GM18505 (cell line): ENCODE measurements around the gene PDE3A.

ENCODE experiments used
- ATAC-seq: cut with Tn5 transposase; IDR thresholded peaks from one replicate; pipeline ENCODE4 v1.9.1; 2021; ENCODE audit not compliant: unreplicated experiment
- POLR2A ChIP-seq: IDR thresholded peaks from 4 replicates; pipeline ENCODE4 v1.6.1; 2011; ENCODE audit warnings: borderline replicate concordance; ENCODE audit not compliant: insufficient read depth, insufficient read length; ENCODE audit errors: extremely low read depth

Gene PDE3A

DNA sequence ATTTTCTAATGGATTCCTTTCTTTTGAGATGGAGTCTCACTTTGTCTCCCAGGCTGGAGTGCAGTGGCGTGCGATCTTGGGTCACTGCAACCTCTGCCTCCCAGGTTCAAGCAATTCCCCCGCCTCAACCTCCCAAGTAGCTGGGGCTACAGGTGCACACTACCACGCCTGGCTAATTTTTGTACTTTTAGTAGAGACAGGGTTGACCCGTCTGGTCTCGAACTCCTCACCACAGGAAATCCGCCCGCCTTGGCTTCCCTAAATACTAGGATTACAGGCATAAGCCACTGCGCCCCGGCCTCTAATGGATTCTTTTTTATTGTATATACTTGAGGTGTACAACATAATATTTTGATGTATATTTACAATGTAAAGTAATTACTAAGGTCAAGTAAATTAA, 186.7 kb downstream of the PDE3A start:
- no peak for ATAC-seq
- TF ChIP-seq POLR2A = no peak

DNA sequence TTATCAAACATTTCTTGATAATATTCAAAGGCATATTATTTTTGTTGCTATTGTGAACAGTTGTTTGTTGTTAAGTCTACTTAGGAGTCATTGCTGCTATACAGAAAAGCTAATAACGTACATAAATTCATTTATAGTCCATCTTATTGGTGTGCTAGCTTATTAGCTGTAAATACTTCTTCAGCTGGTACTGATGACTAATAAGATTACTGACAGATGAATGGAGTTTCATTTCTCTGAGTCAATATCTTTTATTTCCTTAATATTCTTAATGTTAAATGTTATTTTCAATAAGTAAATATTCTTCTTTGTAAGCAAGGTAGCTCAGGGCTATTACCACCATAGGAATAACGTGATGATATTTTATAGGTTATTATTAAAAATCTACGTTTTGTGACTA, 187.4 kb downstream of the PDE3A start:
- no peak for ATAC-seq
- no peak for TF ChIP-seq POLR2A

DNA sequence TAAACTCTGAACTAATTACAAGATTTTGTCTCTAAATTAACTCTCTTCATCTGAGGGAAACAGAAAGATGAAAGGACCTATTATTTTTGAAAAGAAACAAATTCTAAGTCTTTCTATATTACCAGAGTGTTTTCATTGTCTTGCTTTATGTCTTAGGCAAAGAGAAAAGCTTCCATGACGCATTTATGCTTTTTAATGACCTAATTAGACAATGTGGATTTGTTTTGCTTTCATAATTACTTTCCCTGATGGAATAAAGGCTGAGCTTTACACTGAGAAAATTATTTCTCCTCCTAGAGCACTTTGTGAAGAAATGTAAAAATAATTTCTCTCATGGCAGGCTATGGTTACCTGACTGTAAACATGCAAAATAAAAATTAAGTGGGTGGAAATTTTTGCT, 188.8 kb downstream of the PDE3A start:
- ATAC-seq = no peak
- TF ChIP-seq POLR2A = no peak

DNA sequence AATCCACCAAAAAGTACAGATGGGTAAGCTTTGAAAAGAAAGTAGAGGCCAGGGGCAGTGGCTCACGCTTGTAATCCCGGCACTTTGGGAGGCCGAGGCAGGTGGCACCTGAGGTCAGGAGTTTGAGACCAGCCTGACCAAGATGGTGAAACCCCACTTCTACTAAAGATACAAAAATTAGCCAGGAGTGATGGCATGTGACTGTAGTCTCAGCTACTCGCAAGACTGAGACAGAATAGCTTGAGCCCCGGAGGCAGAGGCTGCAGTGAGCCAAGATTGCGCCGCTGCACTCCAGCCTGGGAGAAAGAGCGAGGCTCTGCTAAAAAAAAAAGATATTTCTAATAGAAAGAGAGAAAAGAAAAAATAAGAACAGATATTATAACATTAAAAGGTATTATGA, 192.6 kb downstream of the PDE3A start:
- TF ChIP-seq POLR2A = no peak
- ATAC-seq = no peak

DNA sequence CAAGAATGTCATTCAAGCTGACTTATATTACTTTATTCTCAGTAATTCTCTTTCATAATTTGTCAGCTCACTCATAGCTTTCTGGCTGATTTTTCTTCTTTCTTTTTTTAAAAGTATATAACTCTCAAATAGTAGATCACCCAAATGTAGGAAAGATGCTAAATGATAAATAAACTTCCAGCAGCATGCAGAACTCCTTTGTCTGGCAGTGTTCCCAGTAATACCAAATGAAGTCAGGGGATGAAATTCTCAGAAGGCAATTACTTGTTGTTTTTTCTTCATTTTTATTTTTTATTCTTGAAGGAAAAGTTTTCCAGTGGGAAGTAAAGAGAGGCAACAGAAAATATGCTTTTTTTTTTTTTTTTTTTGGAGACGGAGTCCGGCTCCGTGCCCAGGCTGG, 193.5 kb downstream of the PDE3A start:
- ATAC-seq = no peak
- TF ChIP-seq POLR2A = no peak

DNA sequence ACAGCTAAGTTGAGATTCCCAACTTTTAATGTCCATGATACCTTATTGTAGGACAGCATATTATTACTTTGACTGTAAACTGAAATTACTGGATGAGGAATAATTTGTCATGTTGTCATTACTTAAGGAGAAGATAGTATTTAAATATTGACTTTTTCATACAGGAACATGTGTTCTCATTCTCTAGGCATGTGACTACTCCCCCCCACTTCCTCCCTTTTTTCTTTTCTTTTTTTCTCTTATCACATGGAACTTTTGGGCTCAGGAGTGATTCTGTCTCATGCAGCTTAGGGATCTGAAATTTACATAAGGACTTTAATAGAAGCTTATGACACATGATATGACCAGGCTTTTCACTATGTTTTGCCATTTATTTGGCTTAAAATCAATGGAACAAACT, 199.1 kb downstream of the PDE3A start:
- TF ChIP-seq POLR2A = no peak
- no peak for ATAC-seq

DNA sequence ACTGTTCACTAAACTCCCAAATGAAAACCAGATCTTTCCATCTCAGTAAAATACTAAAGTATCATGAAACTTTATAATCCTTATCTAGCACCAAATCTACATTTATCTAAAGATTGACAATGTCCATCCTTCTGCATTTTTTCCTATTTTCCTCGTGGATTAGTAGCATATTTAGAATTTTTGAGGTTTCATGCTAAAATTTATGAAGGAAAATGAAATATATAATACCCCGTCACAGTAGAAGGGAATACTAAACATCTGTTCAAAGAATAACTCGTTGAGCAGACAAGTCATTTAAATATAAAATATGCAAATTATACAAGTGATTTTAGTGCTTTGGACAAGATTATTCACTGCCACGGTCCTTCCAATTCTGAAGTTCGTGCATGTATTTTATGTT, 204.1 kb downstream of the PDE3A start:
- ATAC-seq = no peak
- no peak for TF ChIP-seq POLR2A

DNA sequence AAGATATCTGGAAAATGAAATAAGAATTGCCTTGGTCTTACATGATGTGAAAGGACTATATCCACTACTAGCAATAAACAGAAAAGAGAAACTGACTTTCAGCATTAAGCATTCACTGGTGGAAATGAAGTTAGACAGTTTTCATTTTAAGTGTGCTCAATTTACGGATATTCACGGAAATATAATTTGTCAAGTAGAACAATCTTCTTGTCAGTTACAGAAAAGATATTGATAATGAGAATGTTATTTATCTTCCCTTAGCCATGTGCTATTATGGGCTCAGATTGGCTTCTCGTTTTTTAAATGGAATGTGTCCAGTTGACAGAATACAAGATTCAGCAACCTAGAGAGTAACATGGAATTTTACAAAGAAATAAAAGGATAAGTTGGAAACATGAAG, 208.2 kb downstream of the PDE3A start:
- no peak for ATAC-seq
- no peak for TF ChIP-seq POLR2A

DNA sequence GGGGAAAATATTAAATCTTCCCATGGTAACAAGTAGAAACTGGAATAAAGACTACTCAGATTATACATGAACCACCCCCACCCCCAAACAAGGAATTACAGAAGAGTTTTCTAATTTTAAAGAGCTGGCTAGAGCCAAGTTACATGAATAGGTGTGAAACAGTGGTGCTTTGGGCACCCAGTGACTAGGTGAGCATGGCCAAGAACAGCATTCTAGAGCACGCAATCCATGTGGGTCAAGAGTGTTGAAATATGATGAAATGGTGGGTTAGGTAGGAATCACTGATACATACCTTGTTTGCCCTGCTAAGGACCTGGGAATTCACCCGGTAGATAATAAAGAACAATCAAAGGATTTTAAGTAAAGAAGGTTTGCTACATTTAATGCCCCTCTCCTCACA, 208.7 kb downstream of the PDE3A start:
- no peak for ATAC-seq
- no peak for TF ChIP-seq POLR2A

DNA sequence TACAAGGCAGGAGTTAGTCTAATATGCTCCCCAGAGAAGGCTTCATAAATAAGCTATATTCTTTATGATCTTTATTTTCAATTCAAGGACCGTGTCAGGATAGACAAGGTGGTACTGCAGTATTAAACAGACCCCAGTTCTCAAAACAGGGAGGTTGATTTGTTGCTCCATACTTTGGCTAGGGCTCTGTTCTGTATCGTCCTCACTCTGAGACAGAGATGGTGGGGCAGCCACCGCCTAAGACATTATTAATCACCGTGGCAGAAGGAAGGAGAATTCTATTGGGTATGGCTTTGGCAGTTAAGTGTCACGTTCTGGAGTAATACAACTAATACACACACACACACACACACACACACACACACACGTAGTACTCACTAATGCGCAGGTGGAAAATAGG, 209.8 kb downstream of the PDE3A start:
- ATAC-seq = no peak
- TF ChIP-seq POLR2A = no peak

DNA sequence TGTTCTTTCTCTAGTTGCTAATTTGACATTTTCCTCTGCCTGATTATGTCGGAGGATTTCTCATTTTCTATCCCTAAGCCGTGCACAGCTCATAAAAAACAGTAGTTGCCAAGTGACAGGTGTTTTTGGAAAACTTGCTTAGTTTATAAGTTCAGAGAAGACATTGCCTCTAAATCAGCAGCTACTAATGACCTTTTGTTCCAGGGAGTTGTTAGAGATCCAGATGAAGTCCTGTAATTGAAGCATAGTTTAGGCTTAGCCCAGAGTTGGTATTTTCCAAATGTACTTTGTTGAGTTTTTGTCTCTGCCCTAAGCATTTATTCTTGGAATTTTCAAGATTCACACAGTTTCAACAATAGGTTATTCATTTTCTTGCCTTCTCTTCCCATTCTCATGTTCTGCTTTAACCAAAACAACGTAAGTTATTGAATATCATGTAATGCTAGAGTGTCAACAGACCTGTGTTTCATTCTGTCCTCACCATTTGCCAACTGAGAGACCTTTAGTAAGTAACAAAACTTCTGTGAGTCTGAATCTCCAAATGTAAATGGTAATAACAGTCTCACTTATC, 216.8 kb downstream of the PDE3A start:
- ATAC-seq = no peak
- TF ChIP-seq POLR2A = no peak

DNA sequence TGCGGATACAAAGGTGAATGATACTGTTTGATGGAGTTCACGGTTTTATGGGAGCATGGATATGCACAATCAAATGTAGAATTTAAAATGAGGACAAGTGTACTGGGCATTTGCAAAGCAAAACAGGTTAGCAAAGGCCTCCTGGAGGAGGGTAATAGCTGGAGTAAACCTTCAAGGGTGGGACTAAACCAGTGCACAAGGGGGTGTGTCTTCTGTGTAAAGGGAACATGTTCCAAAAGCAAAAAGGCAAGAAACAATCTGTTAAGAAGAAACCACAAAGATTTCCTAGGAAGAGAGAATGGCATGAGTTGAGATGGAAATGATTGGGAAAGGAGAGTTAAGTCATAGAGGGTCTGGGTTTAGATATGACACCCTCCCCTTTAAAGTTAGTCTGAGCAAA, 217.6 kb downstream of the PDE3A start:
- no peak for TF ChIP-seq POLR2A
- ATAC-seq = no peak

DNA sequence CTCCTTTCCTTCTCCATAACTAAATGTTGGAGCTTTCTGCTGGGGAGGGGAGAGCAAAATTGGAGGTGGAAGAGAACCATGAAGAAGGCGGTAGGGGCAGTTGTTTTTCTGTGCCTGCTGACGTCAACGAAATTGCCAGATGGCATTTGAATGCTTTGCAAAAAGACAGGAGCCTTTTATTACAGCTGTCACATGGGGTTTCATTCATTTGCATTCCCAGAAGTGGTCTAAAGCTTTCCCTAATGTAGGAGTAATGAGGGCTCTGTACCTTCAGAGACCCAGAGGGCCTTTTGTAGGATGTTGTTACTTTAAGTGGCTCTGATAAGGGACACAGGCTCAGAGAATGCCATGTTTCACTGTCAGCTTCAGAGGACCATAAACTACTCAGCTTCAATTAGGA, 219.7 kb downstream of the PDE3A start:
- no peak for ATAC-seq
- no peak for TF ChIP-seq POLR2A

DNA sequence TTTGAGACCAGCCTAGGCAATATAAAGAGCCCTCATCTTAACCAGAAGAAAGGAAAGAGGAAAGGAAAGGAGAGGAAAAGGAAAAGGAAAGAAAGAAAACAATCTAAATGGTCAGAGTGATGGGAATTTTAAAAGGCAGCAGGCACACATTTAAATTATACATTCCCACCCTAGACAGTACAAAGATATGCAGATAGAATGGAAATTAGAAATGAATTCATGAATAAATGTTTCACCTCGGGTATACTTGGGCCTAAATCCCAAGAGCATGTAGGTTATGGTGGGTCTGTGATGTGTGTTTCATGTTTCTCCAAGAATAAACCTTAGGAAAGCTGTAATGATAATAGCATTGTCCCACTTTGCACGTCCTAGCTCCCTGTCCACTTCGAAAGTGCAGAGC, 222.2 kb downstream of the PDE3A start:
- TF ChIP-seq POLR2A = no peak
- ATAC-seq = no peak

DNA sequence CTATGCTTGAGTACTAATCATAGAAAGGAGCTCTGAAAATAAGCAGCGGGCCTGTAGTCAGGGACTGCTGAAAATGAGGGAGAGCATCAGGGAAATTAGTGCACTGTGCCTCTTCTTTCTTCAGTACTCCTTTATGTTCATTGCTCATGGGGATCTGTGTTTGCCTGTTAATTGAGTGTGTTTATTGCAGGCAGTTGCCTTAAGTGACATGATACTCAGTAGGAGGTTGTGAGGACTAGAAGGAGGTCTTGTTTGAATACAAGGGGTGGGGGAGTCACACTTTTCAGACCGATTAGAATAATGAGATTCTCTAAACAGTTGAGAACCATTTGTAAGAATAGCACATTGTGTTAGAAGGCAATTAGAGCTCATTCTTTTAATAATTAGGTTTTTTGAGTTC, 224.2 kb downstream of the PDE3A start:
- TF ChIP-seq POLR2A = no peak
- ATAC-seq = no peak
